Measurements from ENCODE around the gene ST3GAL5.

Gene ST3GAL5

DNA sequence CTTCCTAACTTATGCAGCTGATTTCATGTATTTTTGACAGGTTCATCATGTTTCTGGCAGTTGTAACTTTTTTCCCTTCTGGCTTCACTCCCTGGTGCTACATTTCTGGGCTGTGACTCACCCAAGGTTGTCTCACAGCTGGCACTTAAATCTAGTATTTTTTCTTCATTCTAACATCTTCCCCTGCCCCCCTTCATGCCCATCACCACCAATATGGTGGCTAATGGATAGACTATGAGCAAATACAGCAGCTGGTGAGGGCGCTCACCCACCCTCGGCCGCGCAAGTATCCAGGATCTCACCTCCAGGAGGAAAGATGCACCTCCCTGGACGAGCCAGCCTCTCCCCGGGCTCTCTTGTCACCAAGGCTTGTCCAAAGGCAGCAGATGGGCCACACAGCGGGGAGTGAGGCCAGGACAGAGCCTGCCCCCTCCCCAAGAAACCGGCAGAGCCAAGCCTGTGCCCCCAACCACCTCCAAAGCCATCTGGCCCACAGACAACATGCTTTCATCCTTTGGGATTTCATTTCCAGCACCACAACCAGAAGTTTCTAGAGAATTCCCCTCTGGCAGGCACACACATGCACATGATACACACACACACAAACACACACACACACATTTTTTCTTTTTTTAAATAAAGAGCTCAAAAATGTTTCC, 95.9 kb downstream of the ST3GAL5 start:
- Histone ChIP-seq H3K27ac (ENCODE audit: low read length) (no peak overlapping the region), H3K4me3 (ENCODE audit: low read length) (no peak overlapping the region), H3K9ac (ENCODE audit: low read length) (no peak overlapping the region), H3K9me3 (replicated peaks; ENCODE audit: insufficient read depth, low read length) (no peaks in the 10 kb centered on the region), H3K4me2 (ENCODE audit: low read depth, low read length) (no peak overlapping the region), H3F3A (ENCODE audit: insufficient read depth, low read length) (no peaks in the 10 kb centered on the region), H3K9me2 (replicated peaks; ENCODE audit: insufficient read depth, low read length) (no peaks in the 10 kb centered on the region), H3K36me3 (replicated peaks; ENCODE audit: insufficient read depth, low read length) (no peaks in the 10 kb centered on the region), H2AFZ (ENCODE audit: low read length) (no peak overlapping the region), H4K20me1 (ENCODE audit: insufficient read depth, low read length) (no peaks in the 10 kb centered on the region), H3K4me1 (ENCODE audit: low read length) (no peaks in the 10 kb centered on the region), H3K27me3 (replicated peaks; ENCODE audit: insufficient read depth, low read length) (no peaks in the 10 kb centered on the region), H3K79me2 (ENCODE audit: low read length) (no peaks in the 10 kb centered on the region)
- TF ChIP-seq EZH2 (optimal IDR thresholded peaks at IDR 0.05; ENCODE audit: low read depth, low read length), result no peak
- no peak for TF ChIP-seq EZH2phosphoT487 (IDR thresholded peaks at IDR 0.05; ENCODE audit: low read length)
- TF ChIP-seq, protein P1, sequence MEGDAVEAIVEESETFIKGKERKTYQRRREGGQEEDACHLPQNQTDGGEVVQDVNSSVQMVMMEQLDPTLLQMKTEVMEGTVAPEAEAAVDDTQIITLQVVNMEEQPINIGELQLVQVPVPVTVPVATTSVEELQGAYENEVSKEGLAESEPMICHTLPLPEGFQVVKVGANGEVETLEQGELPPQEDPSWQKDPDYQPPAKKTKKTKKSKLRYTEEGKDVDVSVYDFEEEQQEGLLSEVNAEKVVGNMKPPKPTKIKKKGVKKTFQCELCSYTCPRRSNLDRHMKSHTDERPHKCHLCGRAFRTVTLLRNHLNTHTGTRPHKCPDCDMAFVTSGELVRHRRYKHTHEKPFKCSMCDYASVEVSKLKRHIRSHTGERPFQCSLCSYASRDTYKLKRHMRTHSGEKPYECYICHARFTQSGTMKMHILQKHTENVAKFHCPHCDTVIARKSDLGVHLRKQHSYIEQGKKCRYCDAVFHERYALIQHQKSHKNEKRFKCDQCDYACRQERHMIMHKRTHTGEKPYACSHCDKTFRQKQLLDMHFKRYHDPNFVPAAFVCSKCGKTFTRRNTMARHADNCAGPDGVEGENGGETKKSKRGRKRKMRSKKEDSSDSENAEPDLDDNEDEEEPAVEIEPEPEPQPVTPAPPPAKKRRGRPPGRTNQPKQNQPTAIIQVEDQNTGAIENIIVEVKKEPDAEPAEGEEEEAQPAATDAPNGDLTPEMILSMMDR (IDR thresholded peaks at IDR 0.05; ENCODE audit: low read length), result no peak
- DNase-seq, result no peak

DNA sequence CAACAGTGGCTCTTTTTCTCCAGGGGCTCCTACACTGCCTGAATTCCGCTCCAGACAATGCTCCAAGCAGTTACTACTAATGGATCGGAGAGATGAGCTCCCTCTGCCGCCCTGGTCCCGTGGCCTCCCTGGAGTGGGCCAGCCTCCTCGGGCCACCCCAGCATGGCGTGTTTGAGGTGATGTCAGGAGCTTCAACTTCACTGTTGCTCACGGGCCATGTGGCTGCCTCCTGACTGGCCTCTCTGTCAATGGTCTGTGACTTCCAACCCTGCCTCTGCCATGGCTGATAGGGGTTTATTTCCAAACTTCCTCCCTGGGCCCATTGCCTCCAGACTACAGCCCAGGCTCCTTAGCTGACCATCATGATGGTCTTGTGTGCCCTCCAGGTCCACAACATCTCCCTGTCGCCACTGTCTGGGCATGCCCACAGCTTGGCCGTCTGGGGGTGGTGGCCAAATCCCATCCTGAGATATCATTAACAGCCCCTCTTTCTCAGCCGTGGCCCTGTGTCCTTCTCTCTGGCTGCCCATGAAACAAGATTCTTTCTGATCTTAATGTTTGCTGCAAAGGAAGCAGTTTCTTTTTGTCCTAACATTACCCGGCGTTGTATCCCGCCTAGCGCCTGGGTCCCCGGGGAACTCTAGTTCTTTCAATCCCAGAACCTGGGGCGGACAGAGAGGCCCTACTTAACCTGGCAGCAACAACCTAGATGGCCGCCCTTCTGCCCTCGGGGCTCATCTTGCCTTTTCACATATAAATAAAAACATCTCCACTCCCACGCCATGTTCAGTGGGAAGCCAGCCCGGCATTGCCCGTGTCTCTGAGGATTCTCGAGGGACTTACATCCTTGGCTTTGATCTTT, 96.9 kb downstream of the ST3GAL5 start:
- Histone ChIP-seq H3K4me3 (ENCODE audit: low read length) (no peak overlapping the region), H4K20me1 (ENCODE audit: insufficient read depth, low read length) (no peaks in the 10 kb centered on the region), H3K9me2 (replicated peaks; ENCODE audit: insufficient read depth, low read length) (no peaks in the 10 kb centered on the region), H3K36me3 (replicated peaks; ENCODE audit: insufficient read depth, low read length) (no peaks in the 10 kb centered on the region), H3K27me3 (replicated peaks; ENCODE audit: insufficient read depth, low read length) (no peaks in the 10 kb centered on the region), H3K4me1 (ENCODE audit: low read length) (no peaks in the 10 kb centered on the region), H3K79me2 (ENCODE audit: low read length) (no peaks in the 10 kb centered on the region), H3K9ac (ENCODE audit: low read length) (no peak overlapping the region), H3K9me3 (replicated peaks; ENCODE audit: insufficient read depth, low read length) (no peaks in the 10 kb centered on the region), H3K27ac (ENCODE audit: low read length) (no peak overlapping the region), H3K4me2 (ENCODE audit: low read depth, low read length) (no peak overlapping the region), H2AFZ (ENCODE audit: low read length) (no peak overlapping the region), H3F3A (ENCODE audit: insufficient read depth, low read length) (no peaks in the 10 kb centered on the region)
- no peak for DNase-seq
- no peak for TF ChIP-seq EZH2phosphoT487 (IDR thresholded peaks at IDR 0.05; ENCODE audit: low read length)
- TF ChIP-seq, protein P1 (IDR thresholded peaks at IDR 0.05; ENCODE audit: low read length), result no peak
- TF ChIP-seq EZH2 (optimal IDR thresholded peaks at IDR 0.05; ENCODE audit: low read depth, low read length), result no peak

DNA sequence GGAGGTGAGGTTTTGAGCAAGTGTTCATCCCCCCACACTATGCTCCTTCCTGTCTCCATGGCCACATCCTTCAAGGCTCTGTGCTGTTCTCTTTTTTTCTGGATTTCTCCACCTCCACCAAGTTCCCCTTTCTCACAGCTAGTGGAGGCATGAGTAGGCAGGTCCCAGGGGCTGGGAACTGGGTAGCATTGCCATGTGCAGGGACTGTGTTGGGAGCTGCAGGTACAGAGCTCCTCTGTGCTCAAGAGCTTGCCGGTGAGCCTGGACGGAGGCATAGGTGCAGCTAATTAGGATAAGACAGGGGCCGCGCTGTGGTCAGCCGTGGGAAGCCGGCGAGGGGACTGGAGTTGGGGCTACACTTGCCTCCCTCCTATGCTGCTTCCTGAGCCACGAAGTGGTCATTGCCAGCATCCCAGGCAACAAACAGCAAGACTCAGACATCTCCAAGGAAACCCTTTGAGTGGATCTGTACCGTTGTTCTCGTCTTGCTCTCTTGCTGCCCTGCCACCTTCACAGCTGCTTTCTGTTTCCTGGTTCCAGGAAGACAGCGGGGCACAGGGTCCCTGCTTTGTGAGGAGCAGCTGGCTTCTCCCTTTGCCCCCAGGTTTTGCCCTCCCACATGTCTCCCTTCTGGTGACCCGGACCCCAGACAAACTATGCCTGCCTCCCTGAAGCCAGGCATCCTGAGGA, 98.1 kb downstream of the ST3GAL5 start:
- no peaks in the 10 kb centered on the region for H3K9me3 ChIP-seq (replicated peaks; ENCODE audit: insufficient read depth, low read length)
- H3K4me1 ChIP-seq (ENCODE audit: low read length), result no peaks in the 10 kb centered on the region
- no peaks in the 10 kb centered on the region for H4K20me1 ChIP-seq (ENCODE audit: insufficient read depth, low read length)
- H3K27me3 ChIP-seq (replicated peaks; ENCODE audit: insufficient read depth, low read length), result no peaks in the 10 kb centered on the region
- H3K27ac ChIP-seq (ENCODE audit: low read length), result no peak overlapping the region
- no peak overlapping the region for H3K4me3 ChIP-seq (ENCODE audit: low read length)
- TF ChIP-seq EZH2phosphoT487 (IDR thresholded peaks at IDR 0.05; ENCODE audit: low read length), result no peak
- TF ChIP-seq, protein P1 (IDR thresholded peaks at IDR 0.05; ENCODE audit: low read length), result no peak
- no peak for TF ChIP-seq EZH2 (optimal IDR thresholded peaks at IDR 0.05; ENCODE audit: low read depth, low read length)
- no peak overlapping the region for H3K4me2 ChIP-seq (ENCODE audit: low read depth, low read length)
- no peaks in the 10 kb centered on the region for H3K79me2 ChIP-seq (ENCODE audit: low read length)
- H3F3A ChIP-seq (ENCODE audit: insufficient read depth, low read length), result no peaks in the 10 kb centered on the region
- no peak overlapping the region for H3K9ac ChIP-seq (ENCODE audit: low read length)
- H2AFZ ChIP-seq (ENCODE audit: low read length), result no peak overlapping the region
- H3K9me2 ChIP-seq (replicated peaks; ENCODE audit: insufficient read depth, low read length), result no peaks in the 10 kb centered on the region
- DNase-seq, result no peak
- H3K36me3 ChIP-seq (replicated peaks; ENCODE audit: insufficient read depth, low read length), result no peaks in the 10 kb centered on the region
